Kidney (tissue), 14 donors: Measurements from ENCODE around the gene MT4. TPM values are rescaled to one million over a fixed set of nuclear protein-coding genes. Genes with fewer than 3 reads are reported as not detected.

ENCODE experiments used
- DNase-seq, 5 donors: peaks; one replicate each; pipeline ENCODE4 v3.0.0-alpha.2; 2013 to 2020
- FAIRE-seq: peaks from 2 replicates; lab custom pipeline; 2012; peaks lifted over from hg19 to GRCh38; lab: Jason Lieb, UNC
- H3K27ac ChIP-seq, 2 donors: one replicate each; pipeline ENCODE4 v1.7.0; 2013; ENCODE audit warnings: low read depth in 2 of 2, low read length in 2 of 2, inconsistent platforms in 1 of 2
- H3K27me3 ChIP-seq: one replicate; pipeline ENCODE4 v1.7.1; 2013; ENCODE audit warnings: low read length, inconsistent platforms; ENCODE audit not compliant: control insufficient read depth, insufficient read depth
- H3K36me3 ChIP-seq, 3 donors: one replicate each; pipeline versions ENCODE4 v1.7.0 to v1.7.1; 2013; ENCODE audit warnings: low read length in 3 of 3, control low read depth in 1 of 3, inconsistent platforms in 1 of 3; ENCODE audit not compliant: insufficient read depth in 3 of 3, control insufficient read depth in 2 of 3
- H3K4me1 ChIP-seq, 3 donors: one replicate each; pipeline versions ENCODE4 v1.7.0 to v1.7.1; 2013; ENCODE audit warnings: low read length in 3 of 3, inconsistent platforms in 1 of 3, low read depth in 1 of 3; ENCODE audit not compliant: control insufficient read depth in 2 of 3, insufficient read depth in 2 of 3
- H3K4me3 ChIP-seq, 3 donors: one replicate each; pipeline versions ENCODE4 v1.7.0 to v1.8.1; 2013; ENCODE audit warnings: low read length in 3 of 3, control low read depth in 1 of 3, inconsistent platforms in 1 of 3
- H3K9ac ChIP-seq, 3 donors: one replicate each; pipeline versions ENCODE4 v1.7.0 to v1.7.1; 2013; ENCODE audit warnings: low read length in 3 of 3, control low read depth in 1 of 3, inconsistent platforms in 1 of 3
- H3K9me3 ChIP-seq, 3 donors: one replicate each; pipeline versions ENCODE4 v1.7.0 to v1.7.1; 2013; ENCODE audit warnings: low read length in 3 of 3, control low read depth in 1 of 3, inconsistent platforms in 1 of 3; ENCODE audit not compliant: control insufficient read depth in 2 of 3, insufficient read depth in 1 of 3
- CTCF ChIP-seq: IDR thresholded peaks from 3 replicates; pipeline ENCODE4 v1.5.1; 2012; ENCODE audit warnings: mild to moderate bottlenecking, moderate library complexity, borderline replicate concordance; ENCODE audit not compliant: insufficient read depth; ENCODE audit errors: extremely low read depth
- intact Hi-C: fragments of 100-400 bp; cut with DNase I; formaldehyde crosslinking; loops from one replicate; pipeline ENCODE4 v1.11.1; 2022
- polyA plus RNA-seq: library from polyadenylated mRNA; stranded (reverse); fragments of 350-450 nt; fragmentation: Illumina TruSeq; extraction: RNeasy Lipid Tissue Mini Kit (QIAGEN cat#74804); gene quantifications from one replicate; pipeline ENCODE4 v1.2.3, GENCODE V29; 2014; ENCODE audit warnings: low read depth, low replicate concordance; ENCODE audit not compliant: insufficient read depth
- total RNA-seq: library from RNA; stranded (reverse); fragmentation: NEBNext Ultra II Directional; extraction: Animal tissue kit (Norgen Biotek cat#: 25700); gene quantifications from one replicate; pipeline ENCODE4 v1.2.1, GENCODE V29; 2021
- donor health status: control.
- donor health status: control.
- donor health status: control.
- donor health status: control.
- donor health status: control.
- donor health status: DM: yes; HTN: yes; CAD: no.
- donor health status: Normal renal cell carcinoma (clear cell type).

MT4 gene
- total and polyA plus RNA-seq, 2 donors from 2014 or later: not detected

DNA sequence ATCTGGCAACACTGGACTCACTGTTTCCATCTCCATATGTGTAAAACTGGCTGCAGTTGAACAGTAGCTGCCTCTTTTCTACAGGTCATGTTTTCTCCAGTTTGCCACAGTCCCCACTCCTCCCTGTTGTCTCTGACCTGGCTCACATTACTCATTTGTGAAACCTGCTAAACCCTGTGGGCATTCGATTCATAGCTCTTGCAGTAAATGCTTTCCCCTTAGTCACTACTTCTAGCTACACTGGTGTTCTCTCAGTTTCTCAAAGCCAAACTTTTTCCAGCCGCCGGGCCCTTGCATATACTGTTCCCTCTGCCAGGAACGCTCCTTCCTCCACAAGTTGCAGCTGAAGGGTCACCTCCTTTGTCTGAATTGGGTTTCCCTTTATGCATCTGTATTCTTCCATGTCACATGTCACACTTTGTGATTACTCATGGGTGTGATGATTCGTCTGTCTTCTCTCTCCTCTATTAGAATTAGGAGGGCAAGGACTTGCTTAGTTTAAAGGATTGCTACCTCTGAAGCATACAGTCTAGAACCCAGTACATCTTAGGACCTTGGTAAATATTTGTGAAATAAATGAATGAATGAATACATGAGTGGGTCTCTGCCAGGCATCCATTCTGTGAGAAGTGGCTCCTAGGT is 15.0 kb upstream of the MT4 start:
- H3K9me3 ChIP-seq: no peaks in the 10 kb centered on the region
- H3K4me3 ChIP-seq: no peak overlapping the region
- no peak for TF ChIP-seq CTCF
- no peaks in the 10 kb centered on the region for H3K36me3 ChIP-seq
- FAIRE-seq (no peak), DNase-seq (no peak)
- no peak overlapping the region for H3K9ac ChIP-seq
- intact Hi-C loops: no loop called here
- H3K27me3 ChIP-seq: no peaks in the 10 kb centered on the region
- no peak overlapping the region for H3K27ac ChIP-seq
- H3K4me1 ChIP-seq: peaks cover 0 to 4% (median 0%) of the 10 kb centered on the region in 3 donors

- no peaks in the 10 kb centered on the region for H3K27me3 ChIP-seq
- H3K4me1 ChIP-seq: peaks cover 0 to 4% (median 0%) of the 10 kb centered on the region in 3 donors
- FAIRE-seq (no peak), DNase-seq (peak in 4 of 5 donors; percentile 44 to 67 (median 53))
- H3K27ac ChIP-seq: no peak overlapping the region
- no peak overlapping the region for H3K9ac ChIP-seq
- intact Hi-C loops: no loop called here
- no peak overlapping the region for H3K4me3 ChIP-seq
- no peaks in the 10 kb centered on the region for H3K9me3 ChIP-seq
- no peak for TF ChIP-seq CTCF
- H3K36me3 ChIP-seq: no peaks in the 10 kb centered on the region
These were observed 12.8 kb upstream of the MT4 start for GRCh38 chr16:56551796-56552738.

DNA sequence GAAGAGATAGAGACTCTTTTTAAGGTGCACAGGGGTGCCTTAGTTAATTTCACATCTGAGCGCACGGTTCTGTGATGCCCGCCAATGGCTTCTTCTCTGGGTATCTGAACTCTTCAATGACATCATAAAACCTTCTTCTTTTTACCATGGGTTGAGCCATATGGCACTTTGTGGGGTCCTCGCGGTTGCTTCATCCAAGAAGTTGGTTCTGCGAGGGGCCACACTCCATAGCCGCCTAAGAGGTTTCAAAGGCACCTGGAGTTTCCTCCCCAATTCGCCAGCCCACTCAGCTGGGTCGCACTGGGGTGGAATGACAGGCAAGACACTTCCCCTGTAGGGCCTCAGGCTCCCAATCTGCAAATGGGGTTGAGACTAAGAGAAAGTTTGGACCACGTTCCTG is 10.4 kb upstream of the MT4 start:
- intact Hi-C loops: no loop called here
- DNase-seq (no peak), FAIRE-seq (no peak)
- Histone ChIP-seq H3K4me1 (peaks cover 0 to 4% (median 0%) of the 10 kb centered on the region in 3 donors), H3K36me3 (no peaks in the 10 kb centered on the region), H3K27ac (no peak overlapping the region), H3K4me3 (no peak overlapping the region), H3K27me3 (no peaks in the 10 kb centered on the region), H3K9ac (no peak overlapping the region), H3K9me3 (no peaks in the 10 kb centered on the region)
- no peak for TF ChIP-seq CTCF
